Measurements from ENCODE around the gene JAZF1.

The JAZF1 gene

DNA sequence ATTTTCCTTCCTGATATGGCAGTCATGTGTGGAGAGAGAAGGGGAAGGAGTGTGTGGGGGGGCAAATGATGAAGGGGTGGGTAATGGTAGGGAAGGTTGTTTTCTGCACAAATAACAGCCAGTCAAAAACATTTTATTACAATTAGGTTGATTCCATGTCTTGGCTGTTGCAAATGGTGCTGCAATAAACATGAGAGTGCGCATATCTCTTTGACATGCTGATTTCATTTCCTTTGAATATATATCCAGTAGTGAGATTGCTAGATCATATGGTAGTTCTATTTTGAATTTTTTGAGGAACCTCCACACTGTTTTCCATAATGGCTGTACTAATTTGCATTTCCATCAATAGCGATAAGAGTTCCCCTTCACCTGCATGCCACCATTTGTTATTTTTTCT, 10.6 kb upstream of the JAZF1 start:
- no peak for DNase-seq

GRCh38 chr7:28190077-28190710, 9.6 kb upstream of the JAZF1 start:
- no peak for DNase-seq

GRCh38 chr7:28187012-28187411, 6.4 kb upstream of the JAZF1 start:
- DNase-seq = no peak

- no peak for DNase-seq
These were observed 3.0 kb upstream of the JAZF1 start for GRCh38 chr7:28183627-28184026.

DNA sequence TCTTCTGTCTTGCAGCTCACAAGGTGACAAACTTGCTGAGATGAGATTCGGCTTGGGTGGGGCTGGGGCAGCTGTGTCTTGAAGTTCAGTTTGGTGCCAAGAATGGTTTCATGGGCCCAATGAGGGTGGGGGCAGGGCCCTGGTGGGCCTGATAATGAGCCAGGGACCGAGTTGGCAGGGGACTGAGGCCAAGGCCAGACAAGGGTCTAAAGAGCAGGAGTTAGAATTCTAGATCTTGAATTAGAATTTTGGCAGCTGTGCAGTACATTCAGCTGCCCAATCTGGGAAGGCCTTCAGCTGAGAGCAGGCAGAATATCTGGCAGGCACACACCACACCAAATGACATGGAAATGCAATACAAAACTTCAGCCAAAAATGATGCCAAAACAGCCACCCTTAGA, 1.5 kb upstream of the JAZF1 start:
- no peak for DNase-seq

DNA sequence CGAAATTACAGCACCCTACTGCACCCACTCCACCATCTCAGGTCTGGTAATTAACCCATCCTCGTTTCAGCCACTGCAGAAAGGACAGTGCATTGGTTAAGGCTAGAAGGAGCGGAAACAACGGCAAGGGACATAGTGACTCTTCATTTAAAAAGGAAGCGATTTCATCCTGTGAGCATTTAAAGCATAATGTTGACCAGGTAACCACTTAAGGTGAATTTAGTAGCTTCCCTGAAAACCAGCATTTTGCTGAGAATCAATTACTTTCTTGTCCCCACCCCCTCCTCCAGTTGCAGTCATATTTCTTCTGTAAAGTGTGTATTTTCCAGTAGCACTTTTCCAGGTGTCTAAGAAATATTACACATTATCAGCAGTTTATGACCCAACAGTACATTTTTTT, 821 bp upstream of the JAZF1 start:
- no peak for DNase-seq

DNA sequence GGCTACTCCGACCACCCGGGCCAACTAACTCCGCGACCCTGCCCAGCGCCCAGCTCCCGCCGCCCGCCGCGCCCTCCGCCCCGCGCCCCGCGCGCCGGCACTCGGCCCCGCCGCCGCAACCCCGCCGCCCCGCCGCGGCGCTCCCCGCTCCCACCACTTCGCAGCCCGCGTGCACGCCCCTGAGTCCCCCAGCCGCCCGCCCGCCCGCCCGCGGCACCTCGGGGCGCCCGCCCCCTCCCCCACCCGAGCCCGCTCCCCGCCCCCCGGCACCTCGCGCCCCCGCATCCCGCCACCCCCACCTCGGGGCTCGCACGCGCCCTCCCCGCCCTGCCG, 598 bp downstream of the JAZF1 start:
- no peak for DNase-seq

- DNase-seq = peak; percentile 29
These were observed 1.2 kb downstream of the JAZF1 start for GRCh38 chr7:28179120-28180030.

GRCh38 chr7:28178599-28178998, 2.0 kb downstream of the JAZF1 start:
- DNase-seq = no peak

GRCh38 chr7:28177836-28178235, 2.8 kb downstream of the JAZF1 start:
- no peak for DNase-seq

DNA sequence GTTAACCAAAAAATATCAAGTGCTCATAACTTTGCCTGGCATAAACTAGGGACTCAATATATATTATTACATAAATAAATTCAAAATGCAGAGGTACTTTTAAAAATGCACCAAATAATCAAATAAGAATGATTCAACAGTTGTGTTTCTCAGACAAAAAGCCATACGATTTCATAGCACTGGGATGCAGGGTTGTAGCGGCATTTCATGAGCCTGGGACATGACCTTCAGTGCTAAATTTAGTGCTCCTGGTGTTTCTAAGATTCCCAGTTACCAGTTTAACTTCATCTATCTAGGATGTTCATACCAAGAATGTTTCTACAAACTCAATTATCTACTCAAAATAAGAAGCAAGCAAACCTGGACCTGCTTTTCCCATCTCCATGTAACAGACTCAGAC, 4.0 kb downstream of the JAZF1 start:
- DNase-seq = no peak

GRCh38 chr7:28176174-28176573, 4.4 kb downstream of the JAZF1 start:
- DNase-seq = no peak

DNA sequence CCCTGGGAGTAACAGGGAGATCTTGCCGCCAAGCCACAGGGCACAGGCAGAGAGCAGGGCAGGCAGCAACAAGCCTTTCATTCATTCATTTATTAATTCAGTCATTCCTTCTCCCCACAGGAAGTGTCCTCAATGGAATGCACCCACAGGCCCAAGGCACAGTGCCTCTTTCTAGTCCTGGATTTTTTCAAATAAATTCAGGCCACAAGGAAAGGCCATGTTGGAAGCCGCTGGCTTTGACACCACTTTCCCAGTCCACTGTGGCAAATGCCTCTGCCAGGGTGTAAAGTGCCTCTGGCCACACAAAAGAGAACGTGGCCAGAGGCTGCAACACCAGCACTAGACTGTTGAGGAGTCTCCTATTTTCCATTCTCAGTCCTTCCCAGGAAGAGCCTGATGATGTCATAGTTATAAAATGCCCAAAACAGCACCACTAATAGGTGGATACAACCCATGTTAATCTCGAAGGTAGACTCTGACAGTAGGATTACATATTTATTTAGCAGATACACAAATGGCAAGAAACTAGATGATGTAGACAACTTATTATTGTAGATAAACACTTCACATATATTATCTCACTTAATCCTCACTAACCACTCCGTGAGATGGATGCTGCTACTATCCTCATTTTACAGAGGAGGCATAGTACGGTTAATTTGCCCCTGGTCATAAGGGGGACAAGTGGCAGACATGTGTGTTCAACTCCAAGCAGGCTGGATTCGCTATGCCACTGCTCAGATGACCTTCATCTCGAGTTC, 5.5 kb downstream of the JAZF1 start:
- DNase-seq = no peak

DNA sequence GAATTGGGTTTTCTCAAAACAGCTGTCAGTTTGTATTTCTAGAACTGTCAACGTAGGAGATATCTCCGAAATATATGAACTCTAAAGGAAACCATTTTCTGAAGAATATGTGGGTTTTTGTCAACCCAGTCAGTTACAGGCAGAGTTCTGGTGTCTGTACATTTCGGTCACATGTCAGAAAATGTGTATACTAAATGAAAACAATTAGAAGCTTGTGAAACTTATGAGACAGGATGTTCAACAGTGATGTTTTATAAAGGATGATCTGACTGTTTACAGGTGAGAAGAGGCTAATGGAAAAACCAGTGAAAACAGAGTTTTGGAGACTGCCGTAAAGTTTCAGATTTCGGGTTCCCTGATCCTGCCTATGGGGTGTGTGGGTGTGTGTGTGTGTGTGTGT, 6.2 kb downstream of the JAZF1 start:
- no peak for DNase-seq

- DNase-seq = no peak
These were observed 7.1 kb downstream of the JAZF1 start for GRCh38 chr7:28173531-28173930.

DNA sequence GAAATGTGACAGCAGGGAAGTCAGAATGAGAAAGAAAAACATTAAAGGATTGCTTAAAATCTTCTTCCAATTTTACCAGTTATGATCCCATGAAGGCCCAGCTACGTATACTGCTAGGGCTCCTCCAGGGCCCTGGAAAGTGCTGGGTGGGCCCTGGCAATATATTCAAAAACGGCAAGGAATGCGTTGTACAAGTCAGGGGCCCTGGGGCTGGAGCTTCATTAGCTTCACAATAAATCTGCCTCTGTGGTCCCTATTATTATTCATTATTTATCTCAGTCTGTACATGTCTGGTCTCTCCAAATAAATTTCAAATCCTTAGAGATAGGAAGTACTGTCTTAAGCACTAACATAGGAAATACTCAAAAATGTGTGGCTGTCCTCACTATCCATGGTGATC, 7.6 kb downstream of the JAZF1 start:
- DNase-seq = no peak

DNA sequence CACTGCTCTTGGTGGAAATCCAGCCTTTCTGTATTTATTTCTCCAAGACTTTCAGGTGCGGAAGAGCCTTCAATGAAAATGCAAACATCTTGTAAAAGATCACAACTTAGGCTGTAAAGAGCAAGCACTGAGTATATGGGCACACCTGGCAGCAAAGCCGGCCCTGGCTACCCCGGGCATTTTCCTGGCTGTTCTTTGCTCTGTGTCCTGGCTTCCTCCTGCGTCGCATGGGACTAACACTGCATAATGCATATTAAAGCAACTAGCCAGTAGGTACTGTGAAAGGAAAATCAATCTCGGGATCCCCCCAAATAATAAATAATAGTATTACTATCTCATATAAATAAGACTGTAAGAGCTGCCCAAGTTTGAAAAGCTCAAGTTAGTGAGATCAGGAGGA, 9.9 kb downstream of the JAZF1 start:
- no peak for DNase-seq

GRCh38 chr7:28169230-28169629, 11.4 kb downstream of the JAZF1 start:
- no peak for DNase-seq

DNA sequence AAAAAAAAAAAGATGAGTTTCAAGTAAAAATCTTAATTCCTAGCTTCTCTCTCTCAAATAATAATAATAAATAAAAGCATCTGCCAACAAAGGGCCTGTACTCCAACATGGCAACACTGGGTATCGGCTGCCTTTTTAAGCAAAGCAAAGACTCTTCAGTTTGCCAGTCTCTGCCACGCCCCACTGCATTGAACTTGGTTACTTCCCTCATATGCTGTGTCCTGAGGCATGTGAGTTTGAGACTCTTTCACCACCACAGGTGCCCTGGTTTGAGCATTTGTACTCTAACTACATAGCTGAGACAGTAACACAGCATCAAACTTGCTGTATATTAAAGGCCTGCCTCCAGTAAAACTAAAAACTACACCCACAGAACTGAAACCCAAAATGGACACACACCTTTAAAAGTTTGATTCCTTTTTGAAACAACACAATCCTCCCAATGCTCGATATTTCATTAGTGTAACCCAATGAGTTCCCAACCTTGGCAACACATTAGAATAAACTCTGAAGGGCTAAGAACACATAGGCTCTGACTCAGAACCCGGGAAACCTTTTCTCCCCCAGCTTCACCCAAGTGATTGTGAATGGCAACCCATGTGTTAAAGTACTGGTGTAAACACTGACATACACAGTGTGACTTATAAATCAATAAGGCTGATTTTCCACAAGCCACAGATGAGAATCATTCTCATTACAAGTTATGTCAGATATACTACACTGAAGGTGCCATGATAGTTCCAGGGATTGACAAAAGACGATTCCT, 12.0 kb downstream of the JAZF1 start:
- DNase-seq = no peak

- no peak for DNase-seq
These were observed 13.4 kb downstream of the JAZF1 start for GRCh38 chr7:28166982-28167715.

- no peak for DNase-seq
These were observed 14.3 kb downstream of the JAZF1 start for GRCh38 chr7:28165961-28166955.

Data from DMS79 treated with DMSO at 0.1 percent for 48 hours (cell line).